Lower leg skin (tissue), 4 donors: ENCODE measurements around the gene KIF4B. TPM values are rescaled to one million over a fixed set of nuclear protein-coding genes. Genes with fewer than 3 reads are reported as not detected.

Experiments
- DNase-seq, 2 donors: peaks; one replicate each; pipeline ENCODE4 v3.0.0-alpha.2; 2019; ENCODE audit warnings: low spot score in 2 of 2
- H3K4me3 ChIP-seq: fragments of 200-600 bp; sonication (generic); 2 replicates; pipeline ENCODE4 v1.5.1; 2017; ENCODE audit warnings: mild to moderate bottlenecking, low read depth; ENCODE audit not compliant: poor library complexity, severe bottlenecking
- POLR2A ChIP-seq, 2 donors: fragments of 450-650 bp; IDR thresholded peaks; one replicate each; pipeline ENCODE4 v1.6.1; 2016 to 2017; ENCODE audit warnings: antibody characterized with exemption in 2 of 2, mild to moderate bottlenecking in 1 of 2, moderate library complexity in 1 of 2
- WGBS, 2 donors: methylation state at CpG; one replicate each; pipeline ENCODE4 v1.1.5; 2018; 5-methylcytosine and 5-hydroxymethylcytosine counted together
- intact Hi-C: fragments of 100-400 bp; cut with DNase I; formaldehyde crosslinking; loops from one replicate; pipeline ENCODE4 v1.15.0; 2023; ENCODE audit warnings: low total_unique reads
- total RNA-seq, 4 donors: library from RNA; depleted of rRNA; stranded (reverse); fragments of >200 nt; gene quantifications; one replicate each; pipeline ENCODE4 v1.1.0, GENCODE V29; 2016
- TF ChIP-seq, protein P1 (sequence below), 3 donors: fragments of 450-650 bp; IDR thresholded peaks; one replicate each; pipeline ENCODE4 v1.5.1; 2016; ENCODE audit warnings: antibody characterized with exemption in 3 of 3, mild to moderate bottlenecking in 3 of 3, moderate library complexity in 2 of 3

Gene KIF4B, protein sequence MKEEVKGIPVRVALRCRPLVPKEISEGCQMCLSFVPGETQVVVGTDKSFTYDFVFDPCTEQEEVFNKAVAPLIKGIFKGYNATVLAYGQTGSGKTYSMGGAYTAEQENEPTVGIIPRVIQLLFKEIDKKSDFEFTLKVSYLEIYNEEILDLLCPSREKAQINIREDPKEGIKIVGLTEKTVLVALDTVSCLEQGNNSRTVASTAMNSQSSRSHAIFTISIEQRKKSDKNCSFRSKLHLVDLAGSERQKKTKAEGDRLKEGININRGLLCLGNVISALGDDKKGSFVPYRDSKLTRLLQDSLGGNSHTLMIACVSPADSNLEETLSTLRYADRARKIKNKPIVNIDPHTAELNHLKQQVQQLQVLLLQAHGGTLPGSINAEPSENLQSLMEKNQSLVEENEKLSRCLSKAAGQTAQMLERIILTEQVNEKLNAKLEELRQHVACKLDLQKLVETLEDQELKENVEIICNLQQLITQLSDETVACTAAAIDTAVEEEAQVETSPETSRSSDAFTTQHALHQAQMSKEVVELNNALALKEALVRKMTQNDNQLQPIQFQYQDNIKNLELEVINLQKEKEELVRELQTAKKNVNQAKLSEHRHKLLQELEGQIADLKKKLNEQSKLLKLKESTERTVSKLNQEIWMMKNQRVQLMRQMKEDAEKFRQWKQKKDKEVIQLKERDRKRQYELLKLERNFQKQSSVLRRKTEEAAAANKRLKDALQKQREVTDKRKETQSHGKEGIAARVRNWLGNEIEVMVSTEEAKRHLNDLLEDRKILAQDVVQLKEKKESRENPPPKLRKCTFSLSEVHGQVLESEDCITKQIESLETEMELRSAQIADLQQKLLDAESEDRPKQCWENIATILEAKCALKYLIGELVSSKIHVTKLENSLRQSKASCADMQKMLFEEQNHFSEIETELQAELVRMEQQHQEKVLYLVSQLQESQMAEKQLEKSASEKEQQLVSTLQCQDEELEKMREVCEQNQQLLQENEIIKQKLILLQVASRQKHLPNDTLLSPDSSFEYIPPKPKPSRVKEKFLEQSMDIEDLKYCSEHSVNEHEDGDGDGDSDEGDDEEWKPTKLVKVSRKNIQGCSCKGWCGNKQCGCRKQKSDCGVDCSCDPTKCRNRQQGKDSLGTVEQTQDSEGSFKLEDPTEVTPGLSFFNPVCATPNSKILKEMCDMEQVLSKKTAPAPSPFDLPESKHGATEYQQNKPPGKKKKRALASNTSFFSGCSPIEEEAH
- not detected for total RNA-seq

GRCh38 chr5:155013526-155013925 lies at the start of gene KIF4B:
Gene KIF4B (plus strand): TSS chr5:155013755. CDS start chr5:155013860, 105 bp downstream.
- TF ChIP-seq POLR2A (IDR thresholded peaks at IDR 0.05), result no peak
- TF ChIP-seq, protein P1, sequence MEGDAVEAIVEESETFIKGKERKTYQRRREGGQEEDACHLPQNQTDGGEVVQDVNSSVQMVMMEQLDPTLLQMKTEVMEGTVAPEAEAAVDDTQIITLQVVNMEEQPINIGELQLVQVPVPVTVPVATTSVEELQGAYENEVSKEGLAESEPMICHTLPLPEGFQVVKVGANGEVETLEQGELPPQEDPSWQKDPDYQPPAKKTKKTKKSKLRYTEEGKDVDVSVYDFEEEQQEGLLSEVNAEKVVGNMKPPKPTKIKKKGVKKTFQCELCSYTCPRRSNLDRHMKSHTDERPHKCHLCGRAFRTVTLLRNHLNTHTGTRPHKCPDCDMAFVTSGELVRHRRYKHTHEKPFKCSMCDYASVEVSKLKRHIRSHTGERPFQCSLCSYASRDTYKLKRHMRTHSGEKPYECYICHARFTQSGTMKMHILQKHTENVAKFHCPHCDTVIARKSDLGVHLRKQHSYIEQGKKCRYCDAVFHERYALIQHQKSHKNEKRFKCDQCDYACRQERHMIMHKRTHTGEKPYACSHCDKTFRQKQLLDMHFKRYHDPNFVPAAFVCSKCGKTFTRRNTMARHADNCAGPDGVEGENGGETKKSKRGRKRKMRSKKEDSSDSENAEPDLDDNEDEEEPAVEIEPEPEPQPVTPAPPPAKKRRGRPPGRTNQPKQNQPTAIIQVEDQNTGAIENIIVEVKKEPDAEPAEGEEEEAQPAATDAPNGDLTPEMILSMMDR (IDR thresholded peaks at IDR 0.05), result no peak
- no peak for DNase-seq
- 94 to 96% methylated on average over 21 of the region's 21 CpGs for WGBS, 2 donors
- no peak within 1 kb of the TSS for H3K4me3 ChIP-seq
- intact Hi-C loops, result no loop called here

GRCh38 chr5:154966081-154966841 lies 47.3 kb upstream of the KIF4B start:
- TF ChIP-seq, protein P1 (IDR thresholded peaks at IDR 0.05), result no peak
- no peak for TF ChIP-seq POLR2A (IDR thresholded peaks at IDR 0.05)
- intact Hi-C loops, result no loop called here
- DNase-seq, result no peak
- H3K4me3 ChIP-seq, result no peak overlapping the region
- WGBS, 2 donors, result 78 to 85% methylated on average over 7 of the region's 7 CpGs

DNA sequence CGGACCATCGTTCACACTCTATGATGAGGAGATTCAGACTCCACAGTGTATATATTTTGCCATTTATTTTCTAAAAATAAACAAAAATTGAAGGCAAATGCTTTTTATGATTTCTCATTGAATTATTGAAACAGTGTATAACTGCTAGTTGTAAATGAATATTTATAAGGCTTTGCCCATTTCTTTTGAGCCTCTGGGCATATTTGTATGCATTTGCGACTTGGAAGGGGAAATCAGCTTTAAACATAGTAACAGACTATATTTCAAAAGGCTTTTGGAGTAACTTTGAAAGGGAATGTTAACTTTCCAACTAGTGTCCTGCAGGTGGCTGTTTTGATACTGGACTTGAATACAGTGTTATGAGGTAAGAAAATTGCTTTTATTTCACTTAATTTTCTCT lies 46.7 kb upstream of the KIF4B start:
- no peak overlapping the region for H3K4me3 ChIP-seq
- 83 to 89% methylated on average over 3 of the region's 3 CpGs for WGBS, 2 donors
- no peak for DNase-seq
- TF ChIP-seq, protein P1 (IDR thresholded peaks at IDR 0.05), result no peak
- TF ChIP-seq POLR2A (IDR thresholded peaks at IDR 0.05), result no peak
- intact Hi-C loops, result no loop called here

- no peak for DNase-seq
- 77 to 80% methylated on average over 5 of the region's 5 CpGs for WGBS, 2 donors
- no peak overlapping the region for H3K4me3 ChIP-seq
- no peak for TF ChIP-seq POLR2A (IDR thresholded peaks at IDR 0.05)
- TF ChIP-seq, protein P1 (IDR thresholded peaks at IDR 0.05), result no peak
- intact Hi-C loops, result no loop called here
These were observed 46.0 kb upstream of the KIF4B start for GRCh38 chr5:154967421-154968024.

- no peak overlapping the region for H3K4me3 ChIP-seq
- 90 to 91% methylated on average over 5 of the region's 5 CpGs for WGBS, 2 donors
- no peak for DNase-seq
- TF ChIP-seq, protein P1 (IDR thresholded peaks at IDR 0.05), result no peak
- TF ChIP-seq POLR2A (IDR thresholded peaks at IDR 0.05), result no peak
- intact Hi-C loops, result no loop called here
These were observed 44.6 kb upstream of the KIF4B start for GRCh38 chr5:154968953-154969352.
